BJ (cell line): ENCODE measurements around the gene RAD51B. TPM values are rescaled to one million over a fixed set of nuclear protein-coding genes. Genes with fewer than 3 reads are reported as not detected.

Source experiments
- CTCF ChIA-PET: fragments of 350-600 bp; formaldehyde crosslinking; extraction: SDS; loops from one replicate; lab custom pipeline; 2021; ENCODE audit warnings: antibody characterized with exemption, inconsistent platforms; lab: Yijun Ruan, JAX
- POLR2A ChIA-PET: fragments of 300-600 bp; sonication (Branson Sonifier 250); formaldehyde crosslinking; extraction: SDS; loops from one replicate; lab custom pipeline; 2021; ENCODE audit warnings: antibody characterized with exemption; lab: Charles Lee
- DNase-seq: peaks from one replicate; pipeline ENCODE4 v3.0.0-alpha.2; 2011; ENCODE audit warnings: low read depth
- H3K27me3 ChIP-seq: 2 replicates; pipeline ENCODE4 v1.6.0; 2011; ENCODE audit warnings: low read length; ENCODE audit not compliant: control insufficient read depth, insufficient read depth
- H3K36me3 ChIP-seq: 2 replicates; pipeline ENCODE4 v1.5.1; 2011; ENCODE audit warnings: low read length; ENCODE audit not compliant: control insufficient read depth, insufficient read depth
- H3K4me3 ChIP-seq: 2 replicates; pipeline ENCODE4 v1.5.1; 2011; ENCODE audit warnings: low read depth, mild to moderate bottlenecking, control low read depth, low read length
- polyA plus RNA-seq: library from polyadenylated mRNA; depleted of rRNA; stranded (reverse); fragments of >200 nt; gene quantifications from 2 replicates; pipeline ENCODE4 v1.2.3, GENCODE V29; 2011
- TF ChIP-seq, protein P1 (sequence below): IDR thresholded peaks from 2 replicates; pipeline ENCODE4 v1.5.1; 2011; ENCODE audit warnings: low read depth, mild to moderate bottlenecking, control low read depth, inconsistent platforms, low read length, moderate library complexity; ENCODE audit not compliant: insufficient read depth

RAD51B gene
- polyA plus RNA-seq, 1 experiment: 5.6 TPM

DNA sequence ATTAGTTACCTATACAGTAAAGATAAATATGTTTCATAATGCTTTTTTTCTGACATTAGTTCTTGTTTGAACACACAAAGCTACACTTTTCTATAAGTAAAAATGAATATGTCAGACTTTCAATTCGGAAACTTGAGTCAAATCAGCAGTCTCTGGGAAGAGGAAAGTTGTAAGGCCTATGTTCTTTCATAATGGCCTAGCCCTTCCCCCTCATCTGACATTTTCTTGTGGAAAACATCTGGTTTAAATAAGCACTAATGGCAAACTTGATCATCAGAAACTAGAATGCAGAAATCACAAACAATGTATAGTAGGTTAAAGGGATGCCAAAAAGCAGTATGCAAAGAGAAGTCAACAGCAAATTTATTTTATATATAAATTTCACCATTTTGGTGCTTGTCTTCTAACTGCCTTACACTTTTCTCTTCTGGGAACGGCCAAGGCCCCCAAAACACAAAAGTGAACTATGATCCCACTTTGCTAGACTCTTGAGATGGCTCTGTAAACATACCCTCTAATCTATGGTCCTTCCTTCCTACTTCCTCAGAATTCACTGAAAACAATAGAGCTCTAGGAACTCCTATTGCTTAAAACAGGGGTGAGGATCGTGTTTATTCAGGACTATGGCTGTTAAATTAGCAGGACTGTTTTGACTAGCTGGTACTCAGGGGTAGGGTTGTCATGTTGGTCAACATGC lies 444.1 kb downstream of the RAD51B start:
- CTCF ChIA-PET: interaction anchor here (1.0 to 1.1 kb wide), 2 partner anchors 12 to 330 kb away, joined by 3 to 4 read pairs; no protein-coding TSS in a partner anchor
- no peaks in the 10 kb centered on the region for H3K27me3 ChIP-seq
- H3K36me3 ChIP-seq: no peaks in the 10 kb centered on the region
- TF ChIP-seq, protein P1, sequence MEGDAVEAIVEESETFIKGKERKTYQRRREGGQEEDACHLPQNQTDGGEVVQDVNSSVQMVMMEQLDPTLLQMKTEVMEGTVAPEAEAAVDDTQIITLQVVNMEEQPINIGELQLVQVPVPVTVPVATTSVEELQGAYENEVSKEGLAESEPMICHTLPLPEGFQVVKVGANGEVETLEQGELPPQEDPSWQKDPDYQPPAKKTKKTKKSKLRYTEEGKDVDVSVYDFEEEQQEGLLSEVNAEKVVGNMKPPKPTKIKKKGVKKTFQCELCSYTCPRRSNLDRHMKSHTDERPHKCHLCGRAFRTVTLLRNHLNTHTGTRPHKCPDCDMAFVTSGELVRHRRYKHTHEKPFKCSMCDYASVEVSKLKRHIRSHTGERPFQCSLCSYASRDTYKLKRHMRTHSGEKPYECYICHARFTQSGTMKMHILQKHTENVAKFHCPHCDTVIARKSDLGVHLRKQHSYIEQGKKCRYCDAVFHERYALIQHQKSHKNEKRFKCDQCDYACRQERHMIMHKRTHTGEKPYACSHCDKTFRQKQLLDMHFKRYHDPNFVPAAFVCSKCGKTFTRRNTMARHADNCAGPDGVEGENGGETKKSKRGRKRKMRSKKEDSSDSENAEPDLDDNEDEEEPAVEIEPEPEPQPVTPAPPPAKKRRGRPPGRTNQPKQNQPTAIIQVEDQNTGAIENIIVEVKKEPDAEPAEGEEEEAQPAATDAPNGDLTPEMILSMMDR: no peak
- POLR2A ChIA-PET: no interaction called here
- no peak for DNase-seq
- no peak overlapping the region for H3K4me3 ChIP-seq

DNA sequence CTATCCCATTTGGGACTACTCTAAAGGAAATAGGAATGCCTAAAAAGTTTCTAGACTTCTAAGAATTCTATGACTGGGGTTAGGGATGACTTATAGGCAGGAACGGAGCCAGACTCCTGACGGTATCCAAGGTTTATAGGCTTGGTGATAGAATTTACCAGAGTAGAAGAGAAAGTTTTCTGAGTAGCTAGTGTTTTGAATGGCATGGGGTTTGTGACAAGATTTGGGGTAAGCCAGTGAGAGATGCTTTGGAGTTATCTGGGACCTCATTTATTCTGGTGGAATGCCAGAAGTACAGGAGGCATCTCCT lies 444.6 kb downstream of the RAD51B start:
- CTCF ChIA-PET: interaction anchor here (1.1 kb wide), 1 partner anchor 12 kb away, joined by 3 read pairs; no protein-coding TSS in a partner anchor
- H3K27me3 ChIP-seq: no peaks in the 10 kb centered on the region
- TF ChIP-seq, protein P1: no peak
- POLR2A ChIA-PET: no interaction called here
- no peak overlapping the region for H3K4me3 ChIP-seq
- no peaks in the 10 kb centered on the region for H3K36me3 ChIP-seq
- DNase-seq: no peak

DNA sequence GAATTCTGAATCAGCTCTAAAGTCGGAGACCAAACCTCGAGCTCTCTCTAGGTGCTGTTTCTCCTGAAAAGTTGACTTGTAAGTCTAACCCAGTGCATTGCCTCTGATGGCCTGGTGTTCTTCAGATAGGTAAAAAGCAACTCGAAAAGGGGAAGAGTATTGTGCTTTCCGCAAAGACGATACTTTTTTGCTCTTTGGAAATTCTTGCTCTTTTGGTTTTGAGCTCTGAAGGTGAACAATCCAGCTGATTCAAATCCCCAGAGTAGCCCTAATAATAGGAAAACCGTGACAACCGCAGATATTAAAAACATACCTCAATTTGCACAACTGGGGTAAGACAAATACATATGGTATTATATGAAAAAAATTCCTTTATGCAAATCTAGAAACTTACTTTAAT lies 447.4 kb downstream of the RAD51B start:
- TF ChIP-seq, protein P1: no peak
- no peaks in the 10 kb centered on the region for H3K27me3 ChIP-seq
- H3K4me3 ChIP-seq: no peak overlapping the region
- ChIA-PET POLR2A (no interaction called here), CTCF (interaction anchor here (0.9 to 1.0 kb wide), 2 partner anchors 125 to 558 kb away, joined by 4 read pairs; no protein-coding TSS in a partner anchor)
- no peak for DNase-seq
- no peaks in the 10 kb centered on the region for H3K36me3 ChIP-seq

DNA sequence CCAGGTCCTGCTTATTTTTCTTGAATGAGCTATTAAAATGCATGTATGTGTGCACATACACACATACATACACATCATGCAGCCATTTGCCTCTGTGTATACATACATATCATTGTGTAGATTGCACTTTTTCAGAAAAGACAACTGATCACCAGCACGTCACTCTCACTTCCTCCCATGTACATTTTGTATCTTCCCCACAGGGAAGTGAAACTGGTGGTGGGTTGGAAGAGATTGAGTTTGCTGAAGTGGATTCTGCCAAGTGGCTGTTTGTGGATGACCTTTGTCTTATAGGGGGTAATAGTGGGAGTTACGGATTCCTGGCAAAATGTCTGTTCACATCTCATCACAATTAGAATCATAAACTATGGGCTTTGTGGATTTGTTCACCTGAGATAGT lies 448.6 kb downstream of the RAD51B start:
- Histone ChIP-seq H3K27me3 (no peaks in the 10 kb centered on the region), H3K4me3 (no peak overlapping the region), H3K36me3 (no peaks in the 10 kb centered on the region)
- no peak for DNase-seq
- POLR2A ChIA-PET: no interaction called here
- TF ChIP-seq, protein P1: no peak
- CTCF ChIA-PET: no interaction called here

DNA sequence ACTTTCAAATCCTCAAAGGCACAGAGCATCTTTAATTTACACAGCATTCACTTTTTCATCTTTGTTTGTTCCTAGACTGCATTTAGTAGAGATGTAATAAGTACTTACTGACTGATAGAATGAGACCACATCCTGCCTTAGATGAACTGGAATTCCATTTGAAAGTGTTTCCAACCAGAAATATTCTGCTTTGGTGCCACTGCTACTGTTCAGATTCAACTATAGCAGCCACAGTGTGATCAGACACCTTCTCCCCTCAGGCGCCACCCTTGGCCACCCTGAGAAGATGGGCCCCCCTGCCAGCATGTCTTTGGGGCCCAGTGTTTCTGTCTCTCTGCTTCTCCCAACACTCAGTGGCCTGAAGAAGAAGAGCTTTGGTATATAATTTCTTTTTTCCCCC lies 449.1 kb downstream of the RAD51B start:
- POLR2A ChIA-PET: no interaction called here
- Histone ChIP-seq H3K4me3 (no peak overlapping the region), H3K36me3 (no peaks in the 10 kb centered on the region), H3K27me3 (no peaks in the 10 kb centered on the region)
- CTCF ChIA-PET: no interaction called here
- no peak for DNase-seq
- TF ChIP-seq, protein P1: no peak
